DOHH2 (cell line): ENCODE data around the gene CLN6.

ENCODE experiments used
- H3F3A ChIP-seq: fragments of 200-600 bp; sonication (generic), shearing (Covaris generic); 2 replicates; pipeline ENCODE4 v1.6.0; 2016; ENCODE audit warnings: antibody characterized with exemption, mild to moderate bottlenecking; ENCODE audit not compliant: control insufficient read depth, insufficient read depth
- H3K27ac ChIP-seq: fragments of 200-600 bp; sonication (generic); 2 replicates; pipeline ENCODE4 v1.5.1; 2014; ENCODE audit warnings: low read depth, mild to moderate bottlenecking, low read length, moderate library complexity
- H3K27me3 ChIP-seq: fragments of 200-600 bp; sonication (generic); 2 replicates; pipeline ENCODE4 v1.6.1; 2014; ENCODE audit warnings: mild to moderate bottlenecking, low read length, mixed read lengths; ENCODE audit not compliant: control insufficient read depth
- H3K36me3 ChIP-seq: fragments of 200-600 bp; sonication (generic); 2 replicates; pipeline ENCODE4 v1.6.1; 2014; ENCODE audit warnings: mild to moderate bottlenecking, low read length, moderate library complexity, mixed read lengths; ENCODE audit not compliant: control insufficient read depth
- H3K4me1 ChIP-seq: fragments of 200-600 bp; sonication (generic); 2 replicates; pipeline ENCODE4 v1.6.1; 2014; ENCODE audit warnings: mild to moderate bottlenecking, low read length, mixed read lengths; ENCODE audit not compliant: control insufficient read depth
- H3K4me2 ChIP-seq: fragments of 200-600 bp; sonication (generic); 2 replicates; pipeline ENCODE4 v1.6.0; 2014; ENCODE audit warnings: mild to moderate bottlenecking, low read length, moderate library complexity
- H3K4me3 ChIP-seq: fragments of 200-600 bp; sonication (generic); 2 replicates; pipeline ENCODE4 v1.5.1; 2014; ENCODE audit warnings: mild to moderate bottlenecking, low read length, mixed read lengths
- H3K79me2 ChIP-seq: fragments of 200-600 bp; sonication (generic); 2 replicates; pipeline ENCODE4 v1.6.1; 2014; ENCODE audit warnings: mild to moderate bottlenecking, low read length, mixed read lengths; ENCODE audit not compliant: control insufficient read depth
- H3K9me2 ChIP-seq: fragments of 200-600 bp; sonication (generic); replicated peaks from 2 replicates; pipeline ENCODE4 v1.6.1; 2014; ENCODE audit warnings: mild to moderate bottlenecking, low read length, mixed read lengths; ENCODE audit not compliant: control insufficient read depth
- H3K9me3 ChIP-seq: fragments of 200-600 bp; sonication (generic); 2 replicates; pipeline ENCODE4 v1.6.1; 2014; ENCODE audit warnings: antibody characterized with exemption, low read length, mixed read lengths; ENCODE audit not compliant: control insufficient read depth, insufficient read depth
- H4K20me1 ChIP-seq: fragments of 200-600 bp; sonication (generic); 2 replicates; pipeline ENCODE4 v1.6.0; 2014; ENCODE audit warnings: low read depth, mild to moderate bottlenecking, antibody characterized with exemption, low read length, moderate library complexity; ENCODE audit not compliant: control insufficient read depth, insufficient read depth
- CTCF ChIP-seq: fragments of 200-600 bp; sonication (generic); IDR thresholded peaks from one replicate; pipeline ENCODE4 v1.5.1; 2014; ENCODE audit warnings: antibody characterized with exemption, mild to moderate bottlenecking, low read depth, low read length; ENCODE audit not compliant: poor library complexity, severe bottlenecking
- EZH2phosphoT487 ChIP-seq: fragments of 200-600 bp; sonication (generic); IDR thresholded peaks from 2 replicates; pipeline ENCODE4 v1.6.1; 2017; ENCODE audit warnings: borderline replicate concordance, mild to moderate bottlenecking, antibody characterized with exemption, low read length, moderate library complexity, mixed read lengths

Gene CLN6

GRCh38 chr15:68275165-68275746 is 45.7 kb upstream of the CLN6 start:
- Histone ChIP-seq H3K4me2 (no peak overlapping the region), H3F3A (no peaks in the 10 kb centered on the region), H3K36me3 (peaks cover 19% of the 10 kb centered on the region), H3K4me1 (peaks cover 25% of the 10 kb centered on the region), H3K9me3 (no peaks in the 10 kb centered on the region), H3K27ac (no peak overlapping the region), H3K4me3 (no peak overlapping the region), H4K20me1 (peaks cover 19% of the 10 kb centered on the region), H3K9me2 (no peaks in the 10 kb centered on the region), H3K27me3 (no peaks in the 10 kb centered on the region), H3K79me2 (peaks cover 24% of the 10 kb centered on the region)
- TF ChIP-seq CTCF: no peak
- no peak for TF ChIP-seq EZH2phosphoT487

- Histone ChIP-seq H3F3A (no peaks in the 10 kb centered on the region), H3K4me2 (no peak overlapping the region), H3K36me3 (peaks cover 9% of the 10 kb centered on the region), H3K9me3 (no peaks in the 10 kb centered on the region), H4K20me1 (peaks cover 9% of the 10 kb centered on the region; the same call in 1 of the 2 replicates), H3K4me3 (no peak overlapping the region), H3K4me1 (peaks cover 15% of the 10 kb centered on the region), H3K27ac (no peak overlapping the region), H3K9me2 (no peaks in the 10 kb centered on the region), H3K79me2 (peaks cover 14% of the 10 kb centered on the region), H3K27me3 (no peaks in the 10 kb centered on the region)
- TF ChIP-seq CTCF: no peak
- TF ChIP-seq EZH2phosphoT487: no peak
Measured at GRCh38 chr15:68274201-68274848, 44.8 kb upstream of the CLN6 start.

- no peaks in the 10 kb centered on the region for H3F3A ChIP-seq
- H3K27me3 ChIP-seq: peaks cover 6% of the 10 kb centered on the region; the same call in 1 of the 2 replicates
- H3K36me3 ChIP-seq: no peaks in the 10 kb centered on the region
- no peaks in the 10 kb centered on the region for H3K9me2 ChIP-seq
- no peak overlapping the region for H3K4me3 ChIP-seq
- H3K4me2 ChIP-seq: no peak overlapping the region
- no peaks in the 10 kb centered on the region for H3K9me3 ChIP-seq
- H3K4me1 ChIP-seq: peaks cover 12% of the 10 kb centered on the region
- no peaks in the 10 kb centered on the region for H3K79me2 ChIP-seq
- no peak for TF ChIP-seq CTCF
- no peak overlapping the region for H3K27ac ChIP-seq
- no peaks in the 10 kb centered on the region for H4K20me1 ChIP-seq
Measured at GRCh38 chr15:68272721-68273271, 43.3 kb upstream of the CLN6 start.
